ENCODE measurements around the gene AHDC1. TPM values are rescaled to one million over a fixed set of nuclear protein-coding genes. Genes with fewer than 3 reads are reported as not detected.
A peak's percentile ranks its signal among the peaks of the same experiment; 100 is the strongest.

AHDC1 gene
- total and polyA plus RNA-seq, 10 of the 15 experiments (the other 5 are each of a cell fraction or from before 2014, with no cell fraction given), result 0.21 to 13.0 (median 1.4) TPM

GRCh38 chr1:27626031-27626935 lies 22.3 kb upstream of the AHDC1 start:
- no peak for FAIRE-seq
- H2AFZ ChIP-seq (ENCODE audit: control insufficient read depth, low read depth, low read length), result peak overlapping the region; percentile 54; the same call in 1 of the 2 replicates
- POLR2A ChIA-PET, result interaction anchor here (0.9 to 14.3 kb wide), 8 partner anchors 9 to 210 kb away, joined by 3 to 141 read pairs (median 8); partner anchors contain the start of genes FGR and IFI6
- TF ChIP-seq ZNF217 (IDR thresholded peaks at IDR 0.05) (no peak), E2F4 (IDR thresholded peaks at IDR 0.05; ENCODE audit: low read depth, low read length) (no peak), SRF (IDR thresholded peaks at IDR 0.05; ENCODE audit: low read depth in 2 of 2, low read length in 2 of 2) (no peak), SPI1 (IDR thresholded peaks at IDR 0.05; ENCODE audit: borderline replicate concordance, insufficient read depth, low read depth, low read length) (peak; percentile 52; the same call in 1 of the 2 replicates), MTA3 (IDR thresholded peaks at IDR 0.05; ENCODE audit: borderline replicate concordance, low read length) (no peak), ASH2L (IDR thresholded peaks at IDR 0.05; ENCODE audit: borderline replicate concordance, low read depth) (no peak), NFXL1 (IDR thresholded peaks at IDR 0.05; ENCODE audit: borderline replicate concordance) (no peak), ZNF592 (IDR thresholded peaks at IDR 0.05) (peak; percentile 64; the same call in 1 of the 2 replicates), ESRRA (IDR thresholded peaks at IDR 0.05; ENCODE audit: low read length) (no peak), GATAD2B (conservative IDR thresholded peaks at IDR 0.05; ENCODE audit: low read depth) (peak; percentile 80), SKIL (IDR thresholded peaks at IDR 0.05; ENCODE audit: low read depth, poor library complexity, severe bottlenecking) (peak; percentile 71), TARDBP (IDR thresholded peaks at IDR 0.05; ENCODE audit: borderline replicate concordance) (no peak), RCOR1 (conservative IDR thresholded peaks at IDR 0.05; ENCODE audit: low read depth, low read length) (peak; percentile 75; the same call in 1 of the 2 replicates), DPF2 (IDR thresholded peaks at IDR 0.05) (peak; percentile 84), KLF5 (IDR thresholded peaks at IDR 0.05; ENCODE audit: partially characterized antibody) (no peak)

More at GRCh38 chr1:27626031-27626935, 22.3 kb upstream of the AHDC1 start:
- peaks cover 0 to 8% of the 10 kb centered on the region in 2 experiments; a peak in 2 of 4 replicates for H3K36me3 ChIP-seq (ENCODE audit: control insufficient read depth in 2 of 2, insufficient read depth in 2 of 2, low read length in 1 of 2)
- WGBS (ENCODE audit: insufficient coverage, insufficient replicate concordance, low lambda C conversion rate, missing lambda C conversion rate), result 17% methylated on average over 11 of the region's 11 CpGs
- no peaks in the 10 kb centered on the region for H3K9me3 ChIP-seq (replicated peaks; ENCODE audit: control insufficient read depth, insufficient read depth, low read length)
- no peaks in the 10 kb centered on the region for H4K20me1 ChIP-seq (ENCODE audit: control insufficient read depth, insufficient read depth)
- peaks cover 42% of the 10 kb centered on the region for H3K79me2 ChIP-seq (ENCODE audit: control insufficient read depth, insufficient read depth, low read length)
- RAD21 ChIA-PET (ENCODE audit: unreplicated experiment), result interaction anchor here (0.6 to 17.1 kb wide), 11 partner anchors 9 to 147 kb away, joined by 3 to 211 read pairs (median 5); partner anchors contain the start of gene STX12
- peak overlapping the region; percentile 76 for H3K9ac ChIP-seq (ENCODE audit: control insufficient read depth, insufficient read depth, low read length)
- in situ Hi-C loops (cut with MboI), result no loop called here
- BruUV-seq (replicated peaks), result TSS peak; percentile 57
- peak overlapping the region; percentile 47 for H3K4me2 ChIP-seq (ENCODE audit: control insufficient read depth, insufficient read depth)
- intact Hi-C loops (cut with micrococcal nuclease; ENCODE audit: unreplicated experiment), result no loop called here
- CTCF ChIA-PET, result interaction anchor here (1.0 to 17.2 kb wide), 6 partner anchors 10 to 43 kb away, joined by 3 to 208 read pairs (median 8); partner anchors contain the start of gene AHDC1
- no peaks in the 10 kb centered on the region for H3K27me3 ChIP-seq (replicated peaks in 1 of 2; ENCODE audit: control insufficient read depth in 2 of 2, insufficient read depth in 2 of 2, low read length in 1 of 2)
- ATAC-seq (peak; percentile 52), DNase-seq (ENCODE audit: low read depth, low spot score) (peak; percentile 71)
- peaks cover 78% of the 10 kb centered on the region for H3K4me1 ChIP-seq (ENCODE audit: control insufficient read depth, insufficient read depth, low read length)
- SMC1A ChIA-PET (ENCODE audit: uncharacterized antibody, unreplicated experiment), result interaction anchor here (0.8 to 10.4 kb wide), 7 partner anchors 10 to 58 kb away, joined by 3 to 114 read pairs (median 9); no protein-coding TSS in a partner anchor
- H3K27ac ChIP-seq (ENCODE audit: control insufficient read depth, insufficient read depth), result peak overlapping the region; percentile 85
- peak overlapping the region; percentile 93 for H3K4me3 ChIP-seq
